GM12878 (cell line): ENCODE results near the gene AOPEP.

Source experiments
- CBX5 ChIP-seq: sonication (generic); IDR thresholded peaks from 2 replicates; pipeline ENCODE4 v1.6.1; 2016; ENCODE audit warnings: low read depth, moderate library complexity, mild to moderate bottlenecking, inconsistent platforms
- DPF2 ChIP-seq: fragments of 450-650 bp; IDR thresholded peaks from 2 replicates; pipeline ENCODE4 v1.6.1; 2017; ENCODE audit warnings: mild to moderate bottlenecking
- LARP7 ChIP-seq: fragments of 450-650 bp; IDR thresholded peaks from 2 replicates; pipeline ENCODE4 v1.6.1; 2017; ENCODE audit warnings: mild to moderate bottlenecking
- POLR2AphosphoS5 ChIP-seq: IDR thresholded peaks from 2 replicates; pipeline ENCODE4 v1.6.1; 2011; ENCODE audit warnings: mild to moderate bottlenecking, low read length, inconsistent platforms
- YY1 ChIP-seq: IDR thresholded peaks from 2 replicates; pipeline ENCODE4 v1.6.1; 2011; ENCODE audit warnings: low read depth, mild to moderate bottlenecking, low read length
- TF ChIP-seq, protein P1 (sequence below): IDR thresholded peaks from 2 replicates; pipeline ENCODE4 v1.6.1; 2012; ENCODE audit warnings: low read depth, low read length, improper control_type of control experiment
- TF ChIP-seq, protein P2 (sequence below): fragments of 150-350 bp; IDR thresholded peaks from 2 replicates; pipeline ENCODE4 v1.6.1; 2016; ENCODE audit warnings: low read depth, low read length
- TF ChIP-seq, protein P3 (sequence below): fragments of 450-650 bp; IDR thresholded peaks from 2 replicates; pipeline ENCODE4 v1.6.1; 2017; ENCODE audit warnings: mild to moderate bottlenecking, moderate library complexity

DNA sequence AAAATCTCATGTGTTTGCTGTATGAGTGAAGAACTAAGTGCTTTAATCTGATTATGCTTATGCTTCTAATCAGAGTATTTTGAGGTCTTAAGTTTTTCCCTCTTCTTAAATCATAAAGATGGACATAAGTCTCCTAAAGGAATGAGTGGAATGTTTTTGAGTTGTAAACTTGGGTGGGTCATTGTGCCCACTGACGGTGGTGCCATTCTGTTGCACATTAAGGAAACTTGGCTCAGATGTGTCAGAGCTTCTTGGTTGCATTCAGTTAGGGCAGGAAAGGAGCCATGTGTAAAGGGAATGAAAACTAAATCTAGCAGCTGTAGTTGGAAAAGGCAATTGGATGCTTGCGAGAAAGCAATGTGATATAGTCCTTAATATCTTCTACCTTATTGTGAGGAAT lies 334.4 kb downstream of the AOPEP start:
- TF ChIP-seq DPF2: no peak
- TF ChIP-seq CBX5: no peak
- TF ChIP-seq YY1: no peak
- no peak for TF ChIP-seq LARP7
- TF ChIP-seq, protein P1, sequence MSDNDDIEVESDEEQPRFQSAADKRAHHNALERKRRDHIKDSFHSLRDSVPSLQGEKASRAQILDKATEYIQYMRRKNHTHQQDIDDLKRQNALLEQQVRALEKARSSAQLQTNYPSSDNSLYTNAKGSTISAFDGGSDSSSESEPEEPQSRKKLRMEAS: no peak
- TF ChIP-seq, protein P2, sequence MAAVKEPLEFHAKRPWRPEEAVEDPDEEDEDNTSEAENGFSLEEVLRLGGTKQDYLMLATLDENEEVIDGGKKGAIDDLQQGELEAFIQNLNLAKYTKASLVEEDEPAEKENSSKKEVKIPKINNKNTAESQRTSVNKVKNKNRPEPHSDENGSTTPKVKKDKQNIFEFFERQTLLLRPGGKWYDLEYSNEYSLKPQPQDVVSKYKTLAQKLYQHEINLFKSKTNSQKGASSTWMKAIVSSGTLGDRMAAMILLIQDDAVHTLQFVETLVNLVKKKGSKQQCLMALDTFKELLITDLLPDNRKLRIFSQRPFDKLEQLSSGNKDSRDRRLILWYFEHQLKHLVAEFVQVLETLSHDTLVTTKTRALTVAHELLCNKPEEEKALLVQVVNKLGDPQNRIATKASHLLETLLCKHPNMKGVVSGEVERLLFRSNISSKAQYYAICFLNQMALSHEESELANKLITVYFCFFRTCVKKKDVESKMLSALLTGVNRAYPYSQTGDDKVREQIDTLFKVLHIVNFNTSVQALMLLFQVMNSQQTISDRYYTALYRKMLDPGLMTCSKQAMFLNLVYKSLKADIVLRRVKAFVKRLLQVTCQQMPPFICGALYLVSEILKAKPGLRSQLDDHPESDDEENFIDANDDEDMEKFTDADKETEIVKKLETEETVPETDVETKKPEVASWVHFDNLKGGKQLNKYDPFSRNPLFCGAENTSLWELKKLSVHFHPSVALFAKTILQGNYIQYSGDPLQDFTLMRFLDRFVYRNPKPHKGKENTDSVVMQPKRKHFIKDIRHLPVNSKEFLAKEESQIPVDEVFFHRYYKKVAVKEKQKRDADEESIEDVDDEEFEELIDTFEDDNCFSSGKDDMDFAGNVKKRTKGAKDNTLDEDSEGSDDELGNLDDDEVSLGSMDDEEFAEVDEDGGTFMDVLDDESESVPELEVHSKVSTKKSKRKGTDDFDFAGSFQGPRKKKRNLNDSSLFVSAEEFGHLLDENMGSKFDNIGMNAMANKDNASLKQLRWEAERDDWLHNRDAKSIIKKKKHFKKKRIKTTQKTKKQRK: no peak
- TF ChIP-seq, protein P3, sequence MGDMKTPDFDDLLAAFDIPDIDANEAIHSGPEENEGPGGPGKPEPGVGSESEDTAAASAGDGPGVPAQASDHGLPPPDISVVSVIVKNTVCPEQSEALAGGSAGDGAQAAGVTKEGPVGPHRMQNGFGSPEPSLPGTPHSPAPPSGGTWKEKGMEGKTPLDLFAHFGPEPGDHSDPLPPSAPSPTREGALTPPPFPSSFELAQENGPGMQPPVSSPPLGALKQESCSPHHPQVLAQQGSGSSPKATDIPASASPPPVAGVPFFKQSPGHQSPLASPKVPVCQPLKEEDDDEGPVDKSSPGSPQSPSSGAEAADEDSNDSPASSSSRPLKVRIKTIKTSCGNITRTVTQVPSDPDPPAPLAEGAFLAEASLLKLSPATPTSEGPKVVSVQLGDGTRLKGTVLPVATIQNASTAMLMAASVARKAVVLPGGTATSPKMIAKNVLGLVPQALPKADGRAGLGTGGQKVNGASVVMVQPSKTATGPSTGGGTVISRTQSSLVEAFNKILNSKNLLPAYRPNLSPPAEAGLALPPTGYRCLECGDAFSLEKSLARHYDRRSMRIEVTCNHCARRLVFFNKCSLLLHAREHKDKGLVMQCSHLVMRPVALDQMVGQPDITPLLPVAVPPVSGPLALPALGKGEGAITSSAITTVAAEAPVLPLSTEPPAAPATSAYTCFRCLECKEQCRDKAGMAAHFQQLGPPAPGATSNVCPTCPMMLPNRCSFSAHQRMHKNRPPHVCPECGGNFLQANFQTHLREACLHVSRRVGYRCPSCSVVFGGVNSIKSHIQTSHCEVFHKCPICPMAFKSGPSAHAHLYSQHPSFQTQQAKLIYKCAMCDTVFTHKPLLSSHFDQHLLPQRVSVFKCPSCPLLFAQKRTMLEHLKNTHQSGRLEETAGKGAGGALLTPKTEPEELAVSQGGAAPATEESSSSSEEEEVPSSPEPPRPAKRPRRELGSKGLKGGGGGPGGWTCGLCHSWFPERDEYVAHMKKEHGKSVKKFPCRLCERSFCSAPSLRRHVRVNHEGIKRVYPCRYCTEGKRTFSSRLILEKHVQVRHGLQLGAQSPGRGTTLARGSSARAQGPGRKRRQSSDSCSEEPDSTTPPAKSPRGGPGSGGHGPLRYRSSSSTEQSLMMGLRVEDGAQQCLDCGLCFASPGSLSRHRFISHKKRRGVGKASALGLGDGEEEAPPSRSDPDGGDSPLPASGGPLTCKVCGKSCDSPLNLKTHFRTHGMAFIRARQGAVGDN: no peak
- no peak for TF ChIP-seq POLR2AphosphoS5
